ENCODE data around the gene PHACTR4.

PHACTR4 gene

DNA sequence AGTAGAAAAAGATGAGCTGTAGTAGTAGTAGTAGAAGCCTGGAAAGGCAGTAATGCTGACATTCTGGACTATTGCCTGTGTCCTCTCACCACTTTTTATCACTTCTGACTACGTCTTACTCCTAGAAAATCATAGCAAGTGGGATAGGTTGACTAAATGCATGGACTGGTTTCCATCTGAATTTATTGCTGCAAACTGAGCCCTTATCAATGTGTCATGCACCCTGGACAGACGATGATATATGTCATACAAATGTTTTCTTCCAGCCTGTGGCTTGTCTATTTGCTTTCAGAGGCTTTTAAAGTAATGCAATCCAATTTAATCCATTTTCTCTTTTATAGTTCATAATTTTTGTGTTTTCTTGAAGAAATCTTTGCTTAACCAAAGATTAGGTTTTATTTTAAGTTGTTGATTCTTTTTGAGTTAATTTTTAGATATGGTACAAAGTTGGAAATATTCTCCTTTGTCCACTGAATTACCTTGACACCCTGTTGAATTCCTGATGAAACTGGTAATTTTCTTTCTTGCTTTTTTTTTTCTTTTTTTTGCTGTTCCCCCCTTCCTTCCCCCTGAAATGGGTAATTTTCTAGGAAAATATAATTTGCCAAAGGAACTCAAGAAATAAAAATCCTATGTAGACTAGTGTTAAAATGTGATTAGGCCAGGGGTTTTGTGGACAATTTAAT is 47.1 kb downstream of the PHACTR4 start:
- DNase-seq (ENCODE audit: low read depth), result no peak
- TF ChIP-seq, protein P1, sequence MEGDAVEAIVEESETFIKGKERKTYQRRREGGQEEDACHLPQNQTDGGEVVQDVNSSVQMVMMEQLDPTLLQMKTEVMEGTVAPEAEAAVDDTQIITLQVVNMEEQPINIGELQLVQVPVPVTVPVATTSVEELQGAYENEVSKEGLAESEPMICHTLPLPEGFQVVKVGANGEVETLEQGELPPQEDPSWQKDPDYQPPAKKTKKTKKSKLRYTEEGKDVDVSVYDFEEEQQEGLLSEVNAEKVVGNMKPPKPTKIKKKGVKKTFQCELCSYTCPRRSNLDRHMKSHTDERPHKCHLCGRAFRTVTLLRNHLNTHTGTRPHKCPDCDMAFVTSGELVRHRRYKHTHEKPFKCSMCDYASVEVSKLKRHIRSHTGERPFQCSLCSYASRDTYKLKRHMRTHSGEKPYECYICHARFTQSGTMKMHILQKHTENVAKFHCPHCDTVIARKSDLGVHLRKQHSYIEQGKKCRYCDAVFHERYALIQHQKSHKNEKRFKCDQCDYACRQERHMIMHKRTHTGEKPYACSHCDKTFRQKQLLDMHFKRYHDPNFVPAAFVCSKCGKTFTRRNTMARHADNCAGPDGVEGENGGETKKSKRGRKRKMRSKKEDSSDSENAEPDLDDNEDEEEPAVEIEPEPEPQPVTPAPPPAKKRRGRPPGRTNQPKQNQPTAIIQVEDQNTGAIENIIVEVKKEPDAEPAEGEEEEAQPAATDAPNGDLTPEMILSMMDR (IDR thresholded peaks at IDR 0.05; ENCODE audit: control insufficient read depth, insufficient read depth, low read depth, low read length, missing control alignments), result no peak
- no peak overlapping the region for H3K4me3 ChIP-seq (ENCODE audit: control insufficient read depth, low read depth, low read length)

DNA sequence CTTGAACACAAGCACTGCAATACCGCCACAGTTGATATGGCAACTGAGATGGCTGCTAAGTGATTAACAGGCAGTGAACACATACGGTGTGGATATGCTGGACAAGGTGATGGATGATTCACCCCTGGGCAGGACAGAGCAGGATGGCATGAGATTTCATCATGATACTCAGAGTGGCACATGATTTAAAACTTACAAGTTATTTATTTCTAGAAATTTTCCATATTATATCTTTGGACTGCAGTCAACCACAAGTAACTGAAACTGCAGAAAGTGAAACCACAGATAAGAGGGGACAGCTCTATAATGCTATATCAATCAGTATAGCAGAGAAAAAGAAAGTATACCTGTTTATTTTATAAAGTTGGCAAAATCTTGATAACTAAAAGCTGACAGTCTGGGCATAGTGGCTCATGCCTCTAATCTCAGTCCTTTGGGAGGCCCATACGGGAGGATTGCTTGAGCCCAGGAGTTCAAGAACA is 47.9 kb downstream of the PHACTR4 start:
- H3K4me3 ChIP-seq (ENCODE audit: control insufficient read depth, low read depth, low read length), result no peak overlapping the region
- peak; percentile 74 for DNase-seq (ENCODE audit: low read depth)
- TF ChIP-seq, protein P1 (IDR thresholded peaks at IDR 0.05; ENCODE audit: control insufficient read depth, insufficient read depth, low read depth, low read length, missing control alignments), result no peak

DNA sequence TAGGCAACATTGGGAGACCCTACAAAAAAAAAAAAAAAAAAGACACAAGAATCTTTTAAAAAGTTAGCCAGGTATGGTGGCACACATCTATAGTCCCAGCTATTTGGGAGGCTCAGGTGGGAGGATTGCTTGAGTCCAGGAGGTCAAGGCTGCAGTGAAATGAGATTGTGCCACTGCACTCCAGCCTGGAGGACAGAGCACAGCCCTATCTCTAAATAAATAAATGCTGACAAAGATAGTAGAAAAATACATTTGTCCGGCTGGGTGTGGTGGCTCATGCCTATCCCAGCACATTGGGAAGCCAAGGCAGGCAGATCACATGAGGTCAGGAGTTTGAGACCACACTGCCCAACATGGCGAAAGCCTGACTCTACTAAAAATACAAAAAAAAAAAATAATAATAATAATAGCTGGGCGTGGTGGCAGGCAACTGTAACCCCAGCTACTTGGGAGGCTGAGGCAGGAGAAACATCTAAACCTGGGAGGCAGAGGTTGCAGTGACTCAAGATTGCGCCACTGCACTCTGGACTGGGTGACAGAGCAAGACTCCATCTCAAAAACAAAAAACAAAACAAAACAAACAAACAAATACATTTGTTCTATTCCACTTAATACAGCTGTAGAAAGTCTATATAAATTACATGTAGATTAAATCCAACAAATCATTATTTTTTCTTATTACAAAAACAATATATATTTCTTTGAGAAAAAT is 48.5 kb downstream of the PHACTR4 start:
- DNase-seq (ENCODE audit: low read depth), result no peak
- H3K4me3 ChIP-seq (ENCODE audit: control insufficient read depth, low read depth, low read length), result no peak overlapping the region
- TF ChIP-seq, protein P1 (IDR thresholded peaks at IDR 0.05; ENCODE audit: control insufficient read depth, insufficient read depth, low read depth, low read length, missing control alignments), result no peak

DNA sequence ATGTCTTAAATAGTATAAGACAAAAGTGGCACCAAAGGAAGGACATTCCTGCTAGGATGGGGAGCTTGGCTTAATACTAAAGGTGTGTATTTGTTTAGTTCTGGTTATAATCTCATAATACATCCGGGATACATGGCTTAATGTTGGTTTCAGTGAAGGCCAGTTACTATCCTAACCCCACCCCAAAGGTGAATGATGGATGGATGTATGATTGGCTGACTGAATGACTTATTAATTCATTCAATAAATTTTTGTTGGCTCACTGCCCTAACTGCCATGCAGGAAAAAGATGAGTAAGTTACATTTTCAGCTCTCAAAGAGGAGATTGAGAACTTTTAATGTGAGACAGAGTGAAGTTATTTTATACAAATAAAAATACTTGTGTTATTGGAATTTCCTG is 52.2 kb downstream of the PHACTR4 start:
- DNase-seq (ENCODE audit: low read depth), result no peak
- H3K4me3 ChIP-seq (ENCODE audit: control insufficient read depth, low read depth, low read length), result no peak overlapping the region
- TF ChIP-seq, protein P1 (IDR thresholded peaks at IDR 0.05; ENCODE audit: control insufficient read depth, insufficient read depth, low read depth, low read length, missing control alignments), result no peak

DNA sequence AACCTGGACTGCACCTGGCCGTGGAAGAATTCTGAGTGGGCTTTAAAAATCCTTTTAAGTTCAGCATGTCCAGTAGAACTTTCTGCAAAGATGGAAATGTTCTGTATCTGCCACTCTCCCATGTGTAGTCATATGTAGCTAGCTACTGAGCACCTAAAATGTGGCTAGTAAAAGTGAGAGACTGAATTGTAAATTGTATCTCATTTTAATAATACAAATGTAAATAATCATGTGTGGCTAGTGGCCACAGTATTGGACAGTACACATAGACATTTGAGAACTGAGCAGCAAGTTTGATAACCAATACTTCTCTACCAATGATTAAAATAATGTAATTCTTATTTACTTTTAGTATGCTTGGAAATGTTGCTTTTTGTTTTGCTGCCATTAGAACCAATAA is 57.3 kb downstream of the PHACTR4 start:
- TF ChIP-seq, protein P1 (IDR thresholded peaks at IDR 0.05; ENCODE audit: control insufficient read depth, insufficient read depth, low read depth, low read length, missing control alignments), result no peak
- no peak overlapping the region for H3K4me3 ChIP-seq (ENCODE audit: control insufficient read depth, low read depth, low read length)
- no peak for DNase-seq (ENCODE audit: low read depth)

DNA sequence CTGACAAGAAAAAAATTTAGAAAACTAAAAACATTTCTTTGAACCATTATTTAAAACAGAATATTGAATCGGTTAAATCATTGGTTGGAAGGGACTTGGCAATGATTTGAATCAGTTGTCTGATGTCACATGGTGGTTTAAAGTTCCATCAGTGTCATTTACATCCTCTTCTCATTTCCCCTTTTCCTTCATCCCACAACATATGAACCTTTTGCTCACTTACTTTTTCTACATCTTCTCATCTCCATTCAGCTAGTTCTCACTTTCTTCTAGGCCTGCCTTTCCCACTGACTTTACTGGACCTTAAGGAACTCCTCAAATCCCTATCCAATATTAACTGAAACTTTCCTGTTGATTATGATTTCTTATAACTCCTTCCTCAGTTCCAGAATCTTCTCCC is 58.5 kb downstream of the PHACTR4 start:
- TF ChIP-seq, protein P1 (IDR thresholded peaks at IDR 0.05; ENCODE audit: control insufficient read depth, insufficient read depth, low read depth, low read length, missing control alignments), result no peak
- no peak for DNase-seq (ENCODE audit: low read depth)
- H3K4me3 ChIP-seq (ENCODE audit: control insufficient read depth, low read depth, low read length), result no peak overlapping the region
